Measurements from ENCODE around the gene JOSD1. TPM values are rescaled to one million over a fixed set of nuclear protein-coding genes. Genes with fewer than 3 reads are reported as not detected.

Gene JOSD1
- total RNA-seq, 1 experiment from 2014 or later = 19.2 TPM

- Histone ChIP-seq H2BK120ac (ENCODE audit: low read depth, low read length, poor library complexity, severe bottlenecking) (no peak overlapping the region), H4K8ac (replicated peaks; ENCODE audit: insufficient read length, low read depth, low read length) (no peak overlapping the region), H3K27ac (ENCODE audit: insufficient read length, low read depth, low read length) (no peak overlapping the region), H3K56ac (ENCODE audit: insufficient read length, low read depth, low read length) (no peak overlapping the region), H4K20me1 (ENCODE audit: control insufficient read depth, insufficient read depth, insufficient read length) (no peaks in the 10 kb centered on the region), H2AFZ (ENCODE audit: low read length) (no peak overlapping the region), H4K91ac (ENCODE audit: insufficient read length, low read depth, low read length) (no peak overlapping the region), H2BK12ac (ENCODE audit: insufficient read length, low read depth, low read length) (no peak overlapping the region), H3K9me3 (ENCODE audit: control insufficient read depth, low read depth, low read length) (no peaks in the 10 kb centered on the region), H3K9ac (ENCODE audit: extremely low read depth, insufficient read length, low read length) (no peak overlapping the region), H2AK5ac (ENCODE audit: insufficient read length, low read length) (no peak overlapping the region), H3K23ac (ENCODE audit: insufficient read length, low read depth, low read length) (no peak overlapping the region), H3T11ph (ENCODE audit: low read length) (no peak overlapping the region), H3K4me1 (ENCODE audit: insufficient read depth, low read length) (peaks cover 19% of the 10 kb centered on the region), H2BK15ac (ENCODE audit: low read depth, low read length) (no peak overlapping the region), H3K27me3 (ENCODE audit: insufficient read depth, low read length) (no peaks in the 10 kb centered on the region), H3K79me2 (ENCODE audit: insufficient read depth, low read length) (peaks cover 42% of the 10 kb centered on the region; the same call in 1 of the 2 replicates), H3K23me2 (ENCODE audit: insufficient read length, low read depth, low read length, poor library complexity, severe bottlenecking) (peaks cover 11% of the 10 kb centered on the region), H3K4me2 (ENCODE audit: insufficient read depth, insufficient read length, low read length) (no peak overlapping the region), H2BK5ac (ENCODE audit: insufficient read length, low read length) (no peak overlapping the region), H3K14ac (ENCODE audit: insufficient read depth, low read length) (no peak overlapping the region), H4K5ac (ENCODE audit: insufficient read length, low read depth, low read length) (no peak overlapping the region), H3K4ac (ENCODE audit: low read depth, low read length) (no peak overlapping the region), H3K18ac (ENCODE audit: insufficient read length, low read depth, low read length) (no peak overlapping the region), H2BK20ac (ENCODE audit: low read depth, low read length, poor library complexity, severe bottlenecking) (no peak overlapping the region), H3K79me1 (ENCODE audit: insufficient read depth, low read depth, low read length, poor library complexity, severe bottlenecking) (peaks cover 10% of the 10 kb centered on the region)
- Mint-ChIP-seq H3K4me1 (peaks cover 57 to 58% of the 10 kb centered on the region in 2 experiments), H3K36me3 (ENCODE audit: insufficient read depth in 1 of 3, low read depth in 3 of 3) (peaks cover 7 to 31% (median 25%) of the 10 kb centered on the region in 3 experiments; a peak in 6 of 7 replicates), H3K4me3 (no peak overlapping the region), H3K9me3 (no peaks in the 10 kb centered on the region), H3K27me3 (ENCODE audit: low read depth) (no peaks in the 10 kb centered on the region), H3K27ac (no peak overlapping the region)
- DNase-seq = no peak
- TF ChIP-seq CTCF (conservative IDR thresholded peaks at IDR 0.05) = no peak
- WGBS (ENCODE audit: extremely low coverage, insufficient read length, low lambda C conversion rate) = no CpG with 5 or more reads among the region's 3 CpGs
These were observed 8.6 kb upstream of the JOSD1 start for GRCh38 chr22:38709306-38709705.
